ENCODE data around the gene ZNF549. TPM values are rescaled to one million over a fixed set of nuclear protein-coding genes. Genes with fewer than 3 reads are reported as not detected.

Gene ZNF549
- total RNA-seq, 4 donors from 2014 or later: 2.4 to 6.6 (median 4.9) TPM

GRCh38 chr19:57559008-57559403 is 31.9 kb downstream of the ZNF549 start:
- ATAC-seq (ENCODE audit: low FRiP score): no peak
- TF ChIP-seq CTCF (IDR thresholded peaks at IDR 0.05): no peak
- DNase-seq (ENCODE audit: low spot score): no peak

GRCh38 chr19:57559404-57560025 is 32.4 kb downstream of the ZNF549 start, which contains the start of gene ZNF550:
TSS of gene ZNF550 (minus strand) at chr19:57559863. CDS start at chr19:57559682, 181 bp downstream.
- peak; percentile 97 for ATAC-seq (ENCODE audit: low FRiP score)
- no peak for TF ChIP-seq CTCF (IDR thresholded peaks at IDR 0.05)
- peak; percentile 84 for DNase-seq (ENCODE audit: low spot score)

- DNase-seq (ENCODE audit: low spot score): no peak
- peak; percentile 11 for ATAC-seq (ENCODE audit: low FRiP score)
- TF ChIP-seq CTCF (IDR thresholded peaks at IDR 0.05): no peak
These were observed 32.9 kb downstream of the ZNF549 start for GRCh38 chr19:57560049-57560491.

GRCh38 chr19:57563547-57563946 is 36.4 kb downstream of the ZNF549 start:
- ATAC-seq (ENCODE audit: low FRiP score) (no peak), DNase-seq (ENCODE audit: low spot score) (no peak)
- no peak for TF ChIP-seq CTCF (IDR thresholded peaks at IDR 0.05)

GRCh38 chr19:57566396-57567265 is 39.5 kb downstream of the ZNF549 start:
- no peak for TF ChIP-seq CTCF (IDR thresholded peaks at IDR 0.05)
- ATAC-seq (ENCODE audit: low FRiP score) (no peak), DNase-seq (ENCODE audit: low spot score) (no peak)

- TF ChIP-seq CTCF (IDR thresholded peaks at IDR 0.05): no peak
- ATAC-seq (ENCODE audit: low FRiP score) (no peak), DNase-seq (ENCODE audit: low spot score) (no peak)
These were observed 43.6 kb downstream of the ZNF549 start for GRCh38 chr19:57570707-57571106.
